Naive thymus-derived CD8-positive, alpha-beta T cell (primary cell): ENCODE data around the gene HHAT. TPM values are rescaled to one million over a fixed set of nuclear protein-coding genes. Genes with fewer than 3 reads are reported as not detected.
A peak's percentile ranks its signal among the peaks of the same experiment; 100 is the strongest.
"Not testable (repeated sequence)": the region's sequence is repeated elsewhere in the genome, so short reads cannot be mapped to it uniquely, and the experiment has no call there.

Experiments used
- ATAC-seq, 2 donors: fragments of 150-1000 bp; cut with Tn5 transposase in 1 of 2; sonication (Bioruptor Pico), chemical (Tn5 transposase) in 1 of 2; 1 replicate in 1 of 2; 2 replicates in 1 of 2; pipeline ENCODE4 v1.10.0; 2021; ENCODE audit warnings: mild to moderate bottlenecking in 2 of 2, moderate library complexity in 2 of 2
- POLR2A ChIA-PET: fragments of 350-600 bp; sonication (Branson Sonifier 250); formaldehyde crosslinking; loops from one replicate; lab custom pipeline; 2021; ENCODE audit warnings: antibody characterized with exemption; lab: Charles Lee
- DNase-seq, 10 donors: peaks; one replicate each; pipeline versions ENCODE4 v3.0.0 to v3.0.0-alpha.2; 2020 to 2022
- H3K27ac Mint-ChIP-seq, 10 donors: one replicate each; pipeline ENCODE4 v1.8.0; 2020 to 2022; ENCODE audit warnings: mild to moderate bottlenecking in 10 of 10, mixed read lengths in 10 of 10, moderate library complexity in 4 of 10, inconsistent platforms in 1 of 10
- H3K27me3 Mint-ChIP-seq, 5 donors: one replicate each; pipeline ENCODE4 v1.8.0; 2021 to 2022; ENCODE audit warnings: mixed read lengths in 5 of 5
- H3K36me3 Mint-ChIP-seq, 3 donors: one replicate each; pipeline ENCODE4 v1.8.0; 2020 to 2022; ENCODE audit warnings: mixed read lengths in 3 of 3, mild to moderate bottlenecking in 2 of 3, inconsistent platforms in 1 of 3
- H3K4me1 Mint-ChIP-seq, 4 donors: one replicate each; pipeline ENCODE4 v1.8.0; 2021 to 2022; ENCODE audit warnings: mixed read lengths in 4 of 4
- H3K4me3 Mint-ChIP-seq, 10 donors: one replicate each; pipeline ENCODE4 v1.8.0; 2020 to 2022; ENCODE audit warnings: mild to moderate bottlenecking in 10 of 10, mixed read lengths in 10 of 10, moderate library complexity in 6 of 10, inconsistent platforms in 1 of 10
- H3K9me3 Mint-ChIP-seq, 9 donors: one replicate each; pipeline ENCODE4 v1.8.0; 2020 to 2022; ENCODE audit warnings: mixed read lengths in 9 of 9, mild to moderate bottlenecking in 3 of 9, inconsistent platforms in 1 of 9, moderate library complexity in 1 of 9
- polyA plus RNA-seq, 3 donors: library from polyadenylated mRNA; unstranded; fragments of 300-500 nt; fragmentation: Illumina TruSeq; gene quantifications; one replicate each; pipeline ENCODE4 v1.2.3, GENCODE V29; 2021
- total RNA-seq, 8 experiments: library from RNA in 2 of 8; stranded (reverse) in 2 of 8; gene quantifications; one replicate each; pipeline ENCODE4 v1.2.3 and lab custom pipeline; 2021 to 2026

HHAT gene
- total and polyA plus RNA-seq, 5 experiments from 2014 or later: 0.74 to 1.8 (median 1.5) TPM

GRCh38 chr1:210381934-210382333 lies 53.2 kb downstream of the HHAT start:
- Mint-ChIP-seq H3K4me1 (no peaks in the 10 kb centered on the region), H3K4me3 (no peak overlapping the region), H3K27ac (no peak overlapping the region), H3K9me3 (no peaks in the 10 kb centered on the region), H3K27me3 (peaks cover 0 to 6% (median 0%) of the 10 kb centered on the region in 5 donors), H3K36me3 (no peaks in the 10 kb centered on the region)
- ATAC-seq: no peak
- POLR2A ChIA-PET: no interaction called here
- no peak for DNase-seq

DNA sequence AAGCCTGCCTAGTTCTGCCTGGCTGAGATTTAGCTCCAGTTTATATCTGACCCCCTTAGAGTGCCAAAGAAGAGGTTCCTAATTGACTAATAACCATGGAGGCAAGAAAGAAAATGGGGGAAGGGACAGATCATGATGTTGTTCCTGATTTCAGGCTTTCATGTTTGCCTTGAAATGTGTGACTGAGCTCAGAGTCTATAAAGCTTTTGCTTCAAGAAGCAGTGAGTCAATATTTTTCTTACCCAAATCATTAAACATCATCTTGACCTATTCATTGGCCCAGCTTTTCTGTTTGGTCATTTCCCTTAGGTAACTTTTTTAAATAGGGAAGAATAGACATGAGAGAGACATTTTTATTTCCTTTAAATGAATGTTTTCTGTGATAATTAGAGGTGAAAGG lies 55.9 kb downstream of the HHAT start:
- no peak for DNase-seq
- Mint-ChIP-seq H3K4me1 (no peaks in the 10 kb centered on the region), H3K36me3 (peaks cover 0 to 4% (median 3%) of the 10 kb centered on the region in 3 donors), H3K27ac (no peak overlapping the region), H3K9me3 (peaks cover 0 to 4% (median 0%) of the 10 kb centered on the region in 9 donors), H3K27me3 (peaks cover 0 to 6% (median 0%) of the 10 kb centered on the region in 5 donors), H3K4me3 (no peak overlapping the region)
- POLR2A ChIA-PET: no interaction called here
- no peak for ATAC-seq

DNA sequence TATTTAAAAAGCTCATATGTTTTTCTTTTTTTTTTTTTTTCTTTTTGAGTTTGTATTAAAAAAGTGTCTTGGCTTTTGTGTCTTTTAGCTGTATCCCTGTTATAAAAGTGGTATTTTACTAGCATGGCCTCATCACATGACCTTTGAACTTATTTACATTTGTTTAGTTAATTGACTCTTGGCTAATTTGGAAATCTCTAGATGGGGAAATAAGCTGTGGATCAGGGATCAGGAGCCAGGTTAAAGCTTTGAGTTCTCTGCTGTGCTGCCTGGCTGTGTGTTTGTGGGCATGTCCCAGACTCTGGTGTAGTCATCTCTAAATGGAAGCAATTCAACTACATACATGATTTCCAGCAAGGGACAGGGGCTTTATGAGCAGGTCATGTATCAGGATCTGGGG lies 56.5 kb downstream of the HHAT start:
- Mint-ChIP-seq H3K27ac (no peak overlapping the region), H3K9me3 (peaks cover 0 to 4% (median 0%) of the 10 kb centered on the region in 9 donors), H3K4me3 (no peak overlapping the region), H3K27me3 (peaks cover 0 to 6% (median 0%) of the 10 kb centered on the region in 5 donors), H3K4me1 (no peaks in the 10 kb centered on the region), H3K36me3 (peaks cover 0 to 9% (median 4%) of the 10 kb centered on the region in 3 donors)
- POLR2A ChIA-PET: no interaction called here
- DNase-seq (no peak), ATAC-seq (no peak)

DNA sequence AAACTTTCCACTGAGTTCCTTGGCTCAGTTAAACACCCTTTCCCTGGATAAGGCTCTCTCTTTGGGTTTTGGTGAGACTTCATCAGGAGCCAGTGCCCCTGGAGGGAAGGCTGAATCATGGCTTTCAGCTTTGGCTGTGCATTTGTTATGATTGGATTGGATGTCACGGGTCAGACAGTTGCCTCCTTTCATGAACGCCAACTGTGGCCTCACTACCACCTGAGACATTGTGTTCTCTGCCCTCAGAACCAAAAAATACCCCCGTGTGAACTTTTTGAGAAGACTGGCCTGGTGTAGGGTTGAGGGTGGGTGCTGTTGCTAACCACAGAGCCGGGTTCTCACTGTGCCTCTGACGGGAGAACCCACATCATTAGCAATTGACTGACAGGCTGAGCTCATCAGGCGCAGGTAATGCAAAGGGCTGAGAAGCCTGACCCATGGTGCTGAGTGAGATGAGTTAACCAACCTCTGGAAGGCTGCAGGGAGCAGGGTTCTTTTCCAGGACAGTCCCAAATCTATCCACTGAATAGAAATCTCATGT lies 65.6 kb downstream of the HHAT start:
- ATAC-seq (no peak), DNase-seq (no peak)
- POLR2A ChIA-PET: no interaction called here

GRCh38 chr1:210396541-210396940 lies 67.8 kb downstream of the HHAT start:
- DNase-seq (no peak), ATAC-seq (no peak)
- H3K27me3 Mint-ChIP-seq: peaks cover 0 to 14% (median 0%) of the 10 kb centered on the region in 5 donors
- peaks cover 6 to 16% (median 15%) of the 10 kb centered on the region in 4 donors for H3K4me1 Mint-ChIP-seq
- H3K9me3 Mint-ChIP-seq: peaks cover 0 to 3% (median 0%) of the 10 kb centered on the region in 9 donors
- POLR2A ChIA-PET: no interaction called here
- peaks cover 0 to 4% (median 0%) of the 10 kb centered on the region in 3 donors for H3K36me3 Mint-ChIP-seq
- H3K4me3 Mint-ChIP-seq: no peak overlapping the region
- no peak overlapping the region for H3K27ac Mint-ChIP-seq

More for the DNA sequence above, 65.6 kb downstream of the HHAT start:
- peaks cover 0 to 4% (median 0%) of the 10 kb centered on the region in 9 donors for H3K9me3 Mint-ChIP-seq
- H3K27ac Mint-ChIP-seq: peak overlapping the region in 1 of 10 donors; percentile 41
- H3K4me1 Mint-ChIP-seq: peaks cover 0 to 3% (median 1%) of the 10 kb centered on the region in 4 donors
- peaks cover 0 to 11% (median 4%) of the 10 kb centered on the region in 3 donors for H3K36me3 Mint-ChIP-seq
- H3K27me3 Mint-ChIP-seq: peaks cover 0 to 8% (median 0%) of the 10 kb centered on the region in 5 donors
- no peak overlapping the region for H3K4me3 Mint-ChIP-seq

DNA sequence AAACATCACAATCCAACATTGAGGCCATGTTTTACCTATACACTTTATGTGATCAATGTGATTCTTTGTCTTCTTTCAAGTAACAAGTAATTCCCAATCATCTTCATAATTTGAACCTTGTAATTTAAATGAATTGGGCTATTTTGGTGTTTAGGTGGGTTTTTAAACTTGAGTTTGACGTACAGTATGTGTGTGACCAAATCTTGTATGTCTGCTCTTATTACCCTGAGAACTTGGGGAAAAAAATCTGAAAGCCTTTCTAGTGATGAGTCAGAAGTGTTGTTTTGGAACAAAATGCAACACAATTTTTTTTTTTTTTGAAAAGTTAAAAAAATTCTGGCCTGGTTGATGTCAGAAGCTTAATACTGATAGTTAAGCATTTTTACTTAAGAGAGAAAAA lies 68.5 kb downstream of the HHAT start:
- Mint-ChIP-seq H3K27me3 (peaks cover 0 to 14% (median 0%) of the 10 kb centered on the region in 5 donors), H3K4me1 (peaks cover 6 to 16% (median 15%) of the 10 kb centered on the region in 4 donors), H3K27ac (no peak overlapping the region), H3K9me3 (peaks cover 0 to 3% (median 0%) of the 10 kb centered on the region in 9 donors), H3K4me3 (no peak overlapping the region), H3K36me3 (peaks cover 0 to 4% (median 0%) of the 10 kb centered on the region in 3 donors)
- DNase-seq (no peak), ATAC-seq (no peak)
- POLR2A ChIA-PET: no interaction called here

GRCh38 chr1:210397681-210398080 lies 69.0 kb downstream of the HHAT start:
- ATAC-seq (no peak), DNase-seq (no peak)
- no peak overlapping the region for H3K4me3 Mint-ChIP-seq
- H3K9me3 Mint-ChIP-seq: peaks cover 0 to 3% (median 0%) of the 10 kb centered on the region in 9 donors
- no peak overlapping the region for H3K27ac Mint-ChIP-seq
- POLR2A ChIA-PET: no interaction called here
- H3K4me1 Mint-ChIP-seq: peaks cover 6 to 16% (median 15%) of the 10 kb centered on the region in 4 donors
- peaks cover 0 to 14% (median 0%) of the 10 kb centered on the region in 5 donors for H3K27me3 Mint-ChIP-seq
- H3K36me3 Mint-ChIP-seq: peaks cover 0 to 4% (median 0%) of the 10 kb centered on the region in 3 donors

DNA sequence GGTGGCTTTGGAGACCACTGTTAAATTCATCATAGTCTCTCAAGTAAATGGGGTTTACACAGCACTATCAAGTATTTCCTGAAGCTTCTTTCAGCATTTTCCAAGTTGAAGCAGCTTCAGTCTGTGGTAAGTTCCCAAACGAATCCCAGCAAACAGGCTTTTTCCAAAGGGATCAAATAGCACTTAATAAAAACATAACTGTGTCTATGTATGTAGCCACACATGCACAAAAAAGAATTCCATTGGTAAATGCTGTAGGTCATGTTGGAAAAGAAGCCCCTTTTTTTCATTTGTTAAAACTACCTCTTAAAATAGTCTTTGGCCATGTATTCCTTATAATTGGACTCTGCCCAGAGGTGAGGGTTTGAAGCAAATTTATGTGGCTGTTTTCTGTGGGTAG lies 69.8 kb downstream of the HHAT start:
- peaks cover 6 to 16% (median 15%) of the 10 kb centered on the region in 4 donors for H3K4me1 Mint-ChIP-seq
- peaks cover 0 to 14% (median 0%) of the 10 kb centered on the region in 5 donors for H3K27me3 Mint-ChIP-seq
- ATAC-seq (no peak), DNase-seq (no peak)
- peaks cover 0 to 3% (median 0%) of the 10 kb centered on the region in 9 donors for H3K9me3 Mint-ChIP-seq
- H3K27ac Mint-ChIP-seq: no peak overlapping the region
- H3K4me3 Mint-ChIP-seq: no peak overlapping the region
- POLR2A ChIA-PET: no interaction called here
- H3K36me3 Mint-ChIP-seq: peaks cover 0 to 4% (median 0%) of the 10 kb centered on the region in 3 donors

GRCh38 chr1:210400043-210400840 lies 71.5 kb downstream of the HHAT start:
- Mint-ChIP-seq H3K27me3 (peaks cover 0 to 14% (median 0%) of the 10 kb centered on the region in 5 donors), H3K4me3 (no peak overlapping the region), H3K36me3 (peaks cover 0 to 4% (median 0%) of the 10 kb centered on the region in 3 donors), H3K4me1 (peaks cover 6 to 16% (median 13%) of the 10 kb centered on the region in 4 donors), H3K9me3 (peaks cover 0 to 3% (median 0%) of the 10 kb centered on the region in 9 donors), H3K27ac (no peak overlapping the region)
- POLR2A ChIA-PET: no interaction called here
- ATAC-seq (peak; percentile 43 to 57), DNase-seq (peak in 6 of 10 donors; percentile 4 to 64 (median 19))

DNA sequence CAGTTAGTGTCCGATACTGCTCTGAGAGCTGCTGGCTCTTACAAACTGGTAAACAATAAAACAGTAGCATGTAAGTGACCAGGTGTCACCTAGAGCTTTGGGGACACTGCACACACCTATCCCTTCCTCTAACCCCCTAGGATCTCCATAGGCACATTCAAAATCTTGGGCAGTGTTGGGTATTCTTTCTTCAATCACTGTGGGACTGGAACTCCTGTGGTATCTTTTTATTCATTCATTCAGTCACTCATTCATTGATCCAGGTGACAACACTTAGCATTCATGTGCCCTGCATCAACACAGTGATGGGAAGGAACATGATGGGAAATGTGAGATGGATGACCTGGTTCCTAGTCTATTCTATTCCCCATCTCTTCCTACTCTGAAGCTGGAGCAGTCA lies 73.9 kb downstream of the HHAT start:
- POLR2A ChIA-PET: no interaction called here
- Mint-ChIP-seq H3K4me1 (peaks cover 6 to 16% (median 13%) of the 10 kb centered on the region in 4 donors), H3K9me3 (no peaks in the 10 kb centered on the region), H3K36me3 (no peaks in the 10 kb centered on the region), H3K27ac (no peak overlapping the region), H3K4me3 (no peak overlapping the region), H3K27me3 (peaks cover 0 to 14% (median 0%) of the 10 kb centered on the region in 5 donors)
- DNase-seq (no peak), ATAC-seq (no peak)

DNA sequence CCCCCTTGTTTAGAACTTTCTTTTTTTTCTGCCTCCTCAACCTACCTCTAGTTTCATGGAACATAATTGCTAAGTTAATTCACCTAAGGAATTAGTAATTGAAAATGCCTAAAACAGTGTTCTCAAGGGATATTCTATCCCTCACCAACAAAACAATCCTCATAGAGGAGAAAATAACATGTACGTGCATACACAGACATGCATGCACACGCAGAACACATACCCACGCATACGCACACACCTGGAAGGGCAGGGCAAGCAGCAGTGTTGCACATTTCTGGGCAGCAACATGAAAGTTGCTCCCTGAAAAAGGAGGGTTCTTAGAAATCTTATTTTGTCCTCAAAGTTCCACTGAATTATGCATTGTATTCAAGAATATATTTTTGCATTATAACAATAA lies 76.6 kb downstream of the HHAT start:
- ATAC-seq: no peak
- peaks cover 0 to 9% (median 0%) of the 10 kb centered on the region in 5 donors for H3K27me3 Mint-ChIP-seq
- H3K27ac Mint-ChIP-seq: peak overlapping the region in 1 of 10 donors; percentile 1
- no peaks in the 10 kb centered on the region for H3K9me3 Mint-ChIP-seq
- POLR2A ChIA-PET: no interaction called here
- no peak overlapping the region for H3K4me3 Mint-ChIP-seq
- no peak for DNase-seq
- no peaks in the 10 kb centered on the region for H3K36me3 Mint-ChIP-seq
- H3K4me1 Mint-ChIP-seq: peaks cover 3 to 5% (median 4%) of the 10 kb centered on the region in 4 donors

DNA sequence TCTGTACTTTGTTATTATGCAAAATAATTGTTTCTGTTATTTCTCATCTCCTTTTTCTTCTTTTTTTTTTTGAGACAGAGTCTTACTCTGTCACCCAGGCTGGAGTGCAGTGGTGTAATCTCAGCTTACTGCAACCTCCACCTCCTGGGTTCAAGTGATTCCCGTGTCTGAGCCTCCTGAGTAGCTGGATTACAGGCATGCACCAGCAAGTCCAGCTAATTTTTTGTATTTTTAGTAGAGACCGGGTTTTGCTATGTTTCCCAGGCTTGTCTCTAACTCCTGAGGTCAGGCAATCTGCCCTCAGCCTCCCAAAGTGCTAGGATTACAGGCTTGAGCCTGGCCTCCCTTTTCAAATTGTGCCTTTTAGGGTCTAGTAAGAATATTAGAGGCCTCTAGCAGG lies 77.6 kb downstream of the HHAT start:
- H3K4me1 Mint-ChIP-seq, POLR2A ChIA-PET, ATAC-seq, H3K9me3 Mint-ChIP-seq, H3K27ac Mint-ChIP-seq, H3K4me3 Mint-ChIP-seq, H3K36me3 Mint-ChIP-seq, DNase-seq, H3K27me3 Mint-ChIP-seq: not testable (repeated sequence)
